Caco-2 (cell line): ENCODE data around the gene C15orf39. TPM values are rescaled to one million over a fixed set of nuclear protein-coding genes. Genes with fewer than 3 reads are reported as not detected.
A peak's percentile ranks its signal among the peaks of the same experiment; 100 is the strongest.

Source experiments
- BruUV-seq: library from RNA; stranded (reverse); fragments of 400-500 nt; replicated peaks from 2 replicates; lab custom pipeline; 2021; lab: Mats Ljungman, UMichigan
- CTCF ChIA-PET: fragments of 300-600 bp; sonication (Branson Sonifier 250); formaldehyde crosslinking; loops from one replicate; lab custom pipeline; 2022; ENCODE audit warnings: antibody characterized with exemption; lab: Charles Lee
- POLR2A ChIA-PET: fragments of 300-600 bp; sonication (Branson Sonifier 250); formaldehyde crosslinking; loops from one replicate; lab custom pipeline; 2022; ENCODE audit warnings: antibody characterized with exemption; lab: Charles Lee
- DNase-seq, 2 experiments: peaks; one replicate each; pipeline versions ENCODE4 v3.0.0 to v3.0.0-alpha.2; 2020 to 2022
- H3K27me3 ChIP-seq: replicated peaks from 2 replicates; pipeline ENCODE4 v1.6.0; 2011; ENCODE audit warnings: low read length; ENCODE audit not compliant: control insufficient read depth, insufficient read depth
- H3K36me3 ChIP-seq: 2 replicates; pipeline ENCODE4 v1.5.1; 2011; ENCODE audit warnings: low read length; ENCODE audit not compliant: control insufficient read depth, insufficient read depth
- H3K4me1 ChIP-seq: fragments of 250-450 bp; sonication (Bioruptor Pico); 2 replicates; pipeline ENCODE4 v1.5.1; 2020; ENCODE audit warnings: mild to moderate bottlenecking
- H3K4me3 ChIP-seq: 2 replicates; pipeline ENCODE4 v1.5.1; 2011; ENCODE audit warnings: low read depth, mild to moderate bottlenecking, control low read depth, low read length
- H3K9me3 ChIP-seq: fragments of 250-450 bp; sonication (Bioruptor Pico); 2 replicates; pipeline ENCODE4 v1.5.1; 2020; ENCODE audit warnings: mild to moderate bottlenecking, moderate library complexity
- H3K27ac Mint-ChIP-seq: one replicate; pipeline ENCODE4 v1.8.0; 2022; ENCODE audit warnings: mixed read lengths; ENCODE audit not compliant: unreplicated experiment
- H3K27me3 Mint-ChIP-seq: one replicate; pipeline ENCODE4 v1.8.0; 2022; ENCODE audit warnings: mixed read lengths; ENCODE audit not compliant: insufficient read depth, unreplicated experiment
- H3K36me3 Mint-ChIP-seq: one replicate; pipeline ENCODE4 v1.8.0; 2022; ENCODE audit warnings: mild to moderate bottlenecking, mixed read lengths; ENCODE audit not compliant: insufficient read depth, unreplicated experiment
- H3K4me1 Mint-ChIP-seq: one replicate; pipeline ENCODE4 v1.8.0; 2022; ENCODE audit warnings: low read depth, mixed read lengths; ENCODE audit not compliant: unreplicated experiment
- H3K4me3 Mint-ChIP-seq: one replicate; pipeline ENCODE4 v1.8.0; 2022; ENCODE audit warnings: mild to moderate bottlenecking, moderate library complexity, mixed read lengths; ENCODE audit not compliant: unreplicated experiment
- H3K9me3 Mint-ChIP-seq: one replicate; pipeline ENCODE4 v1.8.0; 2022; ENCODE audit warnings: mixed read lengths; ENCODE audit not compliant: unreplicated experiment
- CTCF ChIP-seq, 2 experiments: fragments of 200-600 bp in 1 of 2; IDR thresholded peaks; 1 replicate in 1 of 2; 2 replicates in 1 of 2; pipeline versions ENCODE4 v1.5.1 to v1.8.0; 2011 to 2022; ENCODE audit warnings: antibody characterized with exemption in 1 of 2, control low read depth in 1 of 2, inconsistent platforms in 1 of 2, low read depth in 1 of 2, low read length in 1 of 2, mild to moderate bottlenecking in 1 of 2, moderate library complexity in 1 of 2; ENCODE audit not compliant: insufficient read depth in 1 of 2, severe bottlenecking in 1 of 2, unreplicated experiment in 1 of 2
- intact Hi-C: fragments of 100-400 bp; cut with micrococcal nuclease; formaldehyde crosslinking; loops from one replicate; pipeline ENCODE4 v1.10.0; 2022; ENCODE audit not compliant: unreplicated experiment
- total RNA-seq: library from RNA; stranded (reverse); gene quantifications from 2 replicates; pipeline ENCODE4 v1.2.3, GENCODE V29; 2022

Gene C15orf39
- total RNA-seq, 1 experiment from 2014 or later = 48.2 TPM

GRCh38 chr15:75188499-75188898 is 13.2 kb upstream of the C15orf39 start:
- no TSS peak for BruUV-seq
- Histone ChIP-seq H3K4me1 (peaks cover 2% of the 10 kb centered on the region), H3K9me3 (peaks cover 11% of the 10 kb centered on the region), H3K4me3 (no peak overlapping the region), H3K27me3 (no peaks in the 10 kb centered on the region), H3K36me3 (no peaks in the 10 kb centered on the region)
- Mint-ChIP-seq H3K27ac (no peak overlapping the region), H3K4me1 (peaks cover 12% of the 10 kb centered on the region), H3K27me3 (no peaks in the 10 kb centered on the region), H3K9me3 (peaks cover 11% of the 10 kb centered on the region), H3K4me3 (no peak overlapping the region), H3K36me3 (peaks cover 6% of the 10 kb centered on the region)
- POLR2A ChIA-PET = no interaction called here
- no peak for TF ChIP-seq CTCF (IDR thresholded peaks at IDR 0.05; ENCODE audit: insufficient read depth in 1 of 2, low read depth in 1 of 2, low read length in 1 of 2, severe bottlenecking in 1 of 2, unreplicated experiment in 1 of 2)
- CTCF ChIA-PET = no interaction called here
- no peak for DNase-seq
- intact Hi-C loops = no loop called here

- Mint-ChIP-seq H3K27me3 (no peaks in the 10 kb centered on the region), H3K9me3 (peaks cover 11% of the 10 kb centered on the region), H3K36me3 (no peaks in the 10 kb centered on the region), H3K4me1 (peaks cover 8% of the 10 kb centered on the region), H3K4me3 (no peak overlapping the region), H3K27ac (no peak overlapping the region)
- peaks cover 11% of the 10 kb centered on the region for H3K9me3 ChIP-seq
- TF ChIP-seq CTCF (IDR thresholded peaks at IDR 0.05; ENCODE audit: insufficient read depth in 1 of 2, low read depth in 1 of 2, low read length in 1 of 2, severe bottlenecking in 1 of 2, unreplicated experiment in 1 of 2) = no peak
- H3K27me3 ChIP-seq = no peaks in the 10 kb centered on the region
- peak in 1 of 2 experiments; percentile 17 for DNase-seq
- no peaks in the 10 kb centered on the region for H3K4me1 ChIP-seq
- ChIA-PET CTCF (no interaction called here), POLR2A (no interaction called here)
- no peak overlapping the region for H3K4me3 ChIP-seq
- no TSS peak for BruUV-seq
- no peaks in the 10 kb centered on the region for H3K36me3 ChIP-seq
- intact Hi-C loops = no loop called here
Observed at GRCh38 chr15:75191235-75191634, 10.4 kb upstream of the C15orf39 start.

- H3K4me3 ChIP-seq = no peak overlapping the region
- Mint-ChIP-seq H3K36me3 (no peaks in the 10 kb centered on the region), H3K4me1 (peaks cover 8% of the 10 kb centered on the region), H3K27me3 (no peaks in the 10 kb centered on the region), H3K27ac (no peak overlapping the region), H3K9me3 (peaks cover 11% of the 10 kb centered on the region), H3K4me3 (no peak overlapping the region)
- H3K36me3 ChIP-seq = no peaks in the 10 kb centered on the region
- no peak for DNase-seq
- peaks cover 11% of the 10 kb centered on the region for H3K9me3 ChIP-seq
- ChIA-PET POLR2A (no interaction called here), CTCF (no interaction called here)
- BruUV-seq = no TSS peak
- intact Hi-C loops = no loop called here
- TF ChIP-seq CTCF (IDR thresholded peaks at IDR 0.05; ENCODE audit: insufficient read depth in 1 of 2, low read depth in 1 of 2, low read length in 1 of 2, severe bottlenecking in 1 of 2, unreplicated experiment in 1 of 2) = no peak
- H3K4me1 ChIP-seq = no peaks in the 10 kb centered on the region
- H3K27me3 ChIP-seq = no peaks in the 10 kb centered on the region
Observed at GRCh38 chr15:75192307-75192706, 9.4 kb upstream of the C15orf39 start.
